HG03378 (cell line): Measurements from ENCODE around the gene LTB4R.

Experiments used
- ATAC-seq: cut with Tn5 transposase; IDR thresholded peaks from one replicate; pipeline ENCODE4 v1.9.1; 2021; ENCODE audit warnings: mild to moderate bottlenecking, moderate library complexity; ENCODE audit not compliant: unreplicated experiment

The LTB4R gene

DNA sequence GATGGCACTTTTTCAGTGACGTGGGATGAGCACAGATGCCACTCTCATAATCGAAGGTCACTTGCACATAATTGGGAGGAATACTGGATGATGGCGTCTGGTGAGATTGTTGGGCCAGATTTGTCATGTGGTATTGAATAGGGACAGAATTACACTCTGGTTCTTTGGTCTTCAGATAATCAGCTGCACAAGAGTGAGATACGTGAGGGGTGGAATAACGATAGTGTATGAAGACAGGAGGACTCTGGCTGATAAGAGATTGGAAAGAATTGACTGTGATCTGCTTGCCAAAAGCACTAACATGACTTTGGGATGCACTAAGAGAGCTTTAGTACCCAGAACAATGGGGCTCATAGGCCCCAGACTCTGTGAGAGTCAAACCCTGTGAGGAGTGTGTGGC, 32.9 kb upstream of the LTB4R start:
- ATAC-seq = no peak

DNA sequence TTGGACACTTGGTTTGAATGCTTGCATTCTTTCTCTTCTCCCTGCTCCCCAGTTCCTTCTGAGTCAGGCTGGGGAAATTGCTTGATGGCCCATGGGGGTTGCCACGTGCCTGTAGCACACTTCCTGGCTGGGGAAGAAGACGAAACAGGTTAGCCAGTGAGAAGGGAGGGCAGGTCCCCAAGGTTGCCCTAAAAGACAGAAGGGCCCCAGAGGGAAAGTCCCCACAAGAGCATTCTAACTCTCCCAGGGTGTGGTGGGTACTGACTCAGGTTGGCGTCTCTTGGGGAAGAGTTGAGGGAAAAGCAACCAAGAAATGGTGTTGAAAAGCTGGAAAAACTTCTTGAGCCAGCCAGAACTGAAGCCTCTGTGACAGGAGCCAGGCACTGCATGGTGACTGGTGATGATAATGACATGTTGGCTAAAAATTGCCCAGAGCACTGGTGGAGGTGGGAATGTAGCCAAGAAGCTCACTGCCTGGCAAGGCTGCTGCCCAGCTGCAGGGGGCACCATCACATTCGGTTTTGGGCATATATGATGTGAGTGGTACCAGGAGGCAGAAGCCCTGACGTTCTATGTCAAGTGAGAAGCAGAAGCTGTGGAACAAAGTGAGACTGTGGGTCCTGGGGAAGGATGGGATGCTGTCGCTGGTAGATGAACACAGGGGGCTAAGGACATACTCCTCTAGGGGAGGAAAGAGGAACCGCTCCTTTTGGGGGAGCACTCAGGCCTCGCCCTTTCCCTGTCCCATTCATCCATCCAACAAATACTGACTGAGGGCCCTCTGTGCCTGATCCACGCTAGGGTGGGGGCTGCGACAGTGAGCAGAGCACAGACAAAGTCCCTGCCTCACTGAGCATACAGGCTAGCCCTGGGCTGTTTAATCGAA, 31.8 kb upstream of the LTB4R start:
- peak; percentile 56 for ATAC-seq

DNA sequence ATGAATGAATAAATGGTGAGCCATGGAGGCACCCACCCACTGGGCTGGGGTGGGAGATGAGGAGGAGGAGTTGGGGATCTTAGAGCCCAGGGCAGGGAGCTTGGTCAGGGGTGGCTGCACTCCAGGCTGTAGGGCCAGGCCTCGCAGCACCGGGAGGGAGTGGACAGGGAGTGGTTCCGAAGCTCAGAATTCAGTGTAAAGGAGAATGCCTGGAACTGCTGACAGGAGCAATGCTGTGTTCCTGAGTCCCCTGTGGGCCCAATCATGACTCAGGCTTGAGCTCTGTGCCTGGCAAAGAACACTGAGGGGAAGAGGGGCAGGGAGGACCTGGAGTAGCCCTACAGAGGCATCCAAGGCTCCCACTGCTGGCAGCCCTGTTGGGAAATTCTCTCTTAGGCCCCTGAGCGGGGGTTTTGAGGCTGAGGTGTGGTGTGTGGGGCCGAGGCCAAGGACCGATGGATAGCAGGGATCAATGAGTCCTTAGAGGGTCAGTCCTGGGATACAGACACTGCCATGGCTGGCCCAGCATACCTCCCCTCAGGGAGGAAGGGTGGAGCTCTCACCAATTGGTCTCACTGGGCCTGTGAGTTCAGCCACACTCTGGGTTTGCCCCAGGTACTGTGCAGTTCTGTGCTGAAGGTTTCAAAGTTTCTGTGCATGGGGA, 30.4 kb upstream of the LTB4R start:
- no peak for ATAC-seq

DNA sequence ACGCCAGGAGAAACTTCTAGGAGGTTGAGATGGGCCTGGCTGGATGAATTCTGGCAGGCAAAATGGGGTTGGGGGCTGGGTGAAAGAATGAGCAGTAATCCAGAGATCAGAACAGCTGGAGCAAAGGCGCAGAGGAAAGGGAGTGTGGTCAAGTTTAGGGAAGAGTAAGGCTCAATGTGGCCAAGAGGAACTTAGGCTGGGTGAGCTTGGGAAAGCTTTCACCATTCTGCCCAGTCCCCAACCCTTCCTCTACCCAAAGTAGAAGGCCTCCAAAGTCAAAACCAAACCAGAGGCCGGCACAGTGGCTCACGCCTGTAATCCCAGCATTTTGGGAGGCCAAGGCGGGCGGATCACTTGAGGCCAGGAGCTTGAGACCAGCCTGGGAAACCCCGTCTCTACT, 29.7 kb upstream of the LTB4R start:
- ATAC-seq = no peak

DNA sequence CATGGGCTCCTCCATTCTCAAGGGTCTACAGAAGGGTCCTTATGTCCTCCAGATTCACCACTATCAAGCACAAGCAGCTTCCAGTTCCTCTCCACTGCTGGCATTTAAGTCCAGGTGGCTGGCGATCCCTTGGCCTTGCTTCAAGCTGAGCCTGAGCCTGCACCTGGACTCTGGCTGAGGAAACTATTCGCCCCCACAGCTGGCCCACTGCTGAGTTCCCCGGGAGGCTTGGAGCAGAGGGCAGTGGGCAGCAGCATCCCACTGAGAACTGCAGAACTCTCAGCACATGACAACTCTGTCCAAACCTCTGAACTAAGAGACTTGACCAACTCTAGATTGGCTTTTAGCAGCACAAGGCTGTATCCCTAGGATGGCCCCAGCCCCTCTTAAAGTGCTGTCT, 28.6 kb upstream of the LTB4R start:
- no peak for ATAC-seq

DNA sequence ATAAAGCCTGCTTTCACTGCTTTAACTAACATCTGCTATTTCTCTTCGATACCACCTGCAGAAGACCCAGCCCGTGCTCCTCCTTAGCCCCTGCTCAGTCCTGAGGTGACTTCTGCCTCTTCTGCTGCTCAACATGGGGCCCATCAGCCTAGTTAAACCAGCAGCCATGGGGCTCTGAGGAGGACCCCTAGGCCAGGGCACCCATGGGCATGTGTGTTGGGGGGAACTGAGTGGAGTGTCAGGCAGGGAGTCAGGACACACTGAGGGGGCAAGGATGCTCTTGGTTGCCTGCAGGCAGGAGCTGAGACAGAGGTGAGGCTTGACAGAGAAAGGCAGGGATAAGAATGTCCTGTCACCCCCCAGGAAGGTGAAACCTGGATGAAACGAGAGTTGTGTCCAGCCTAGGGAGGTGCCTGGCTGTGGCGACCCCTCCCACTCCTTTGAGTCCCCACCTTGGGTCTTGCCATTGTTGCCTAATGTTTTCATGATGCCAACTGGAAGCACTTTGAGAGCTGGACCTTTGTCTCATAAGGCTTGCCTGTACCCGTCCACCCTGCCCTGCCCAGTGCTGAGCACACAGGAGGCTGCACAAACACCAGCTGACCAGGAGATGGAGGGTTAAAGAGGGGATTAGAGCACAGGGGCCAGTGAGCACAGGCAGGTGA, 27.4 kb upstream of the LTB4R start:
- no peak for ATAC-seq

DNA sequence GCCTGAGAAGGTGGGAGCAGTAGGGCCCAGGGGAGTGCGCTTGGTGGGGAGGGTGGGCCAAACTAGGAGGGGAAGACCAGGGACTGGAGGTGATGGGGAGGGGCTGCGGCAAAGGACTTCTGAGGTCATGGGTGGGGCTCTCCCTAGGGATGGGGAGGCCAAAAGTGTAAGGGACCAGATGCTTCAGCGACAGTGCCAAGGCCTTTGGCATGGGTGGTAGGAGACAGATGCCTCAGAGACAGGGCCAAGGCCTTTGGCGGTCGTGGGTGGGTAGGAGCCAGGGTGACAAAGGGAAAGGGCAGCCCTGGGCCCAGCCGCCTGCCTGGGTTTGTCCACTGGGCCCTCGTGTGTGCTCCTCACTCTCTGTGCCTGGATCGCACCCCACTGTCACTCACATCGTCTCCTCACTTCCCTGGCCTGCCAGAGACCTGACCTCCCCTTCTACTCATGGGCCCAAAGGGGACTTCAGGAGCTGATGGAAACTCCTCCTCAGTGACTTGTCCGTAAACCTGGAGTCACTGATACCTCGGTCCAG, 26.7 kb upstream of the LTB4R start:
- ATAC-seq = no peak

DNA sequence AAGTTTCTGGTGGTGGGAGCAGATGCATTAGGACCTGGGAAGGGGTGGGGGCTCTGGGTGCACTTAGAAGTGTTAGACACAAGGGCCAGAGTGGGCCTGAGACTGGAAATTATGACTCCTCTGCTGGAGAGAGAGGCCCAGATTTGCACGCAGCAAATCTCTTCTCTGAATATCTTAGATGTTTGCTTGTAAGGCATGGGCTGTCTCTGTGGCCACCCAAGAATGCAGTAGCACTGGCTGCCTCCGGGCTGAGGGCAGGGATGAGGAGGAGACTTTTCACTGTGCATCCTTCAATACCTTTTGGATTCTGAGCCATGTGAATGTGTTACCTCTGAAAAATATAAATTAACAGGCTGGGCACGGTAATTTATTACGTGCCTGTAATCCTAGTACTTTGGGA, 26.0 kb upstream of the LTB4R start:
- ATAC-seq = no peak

DNA sequence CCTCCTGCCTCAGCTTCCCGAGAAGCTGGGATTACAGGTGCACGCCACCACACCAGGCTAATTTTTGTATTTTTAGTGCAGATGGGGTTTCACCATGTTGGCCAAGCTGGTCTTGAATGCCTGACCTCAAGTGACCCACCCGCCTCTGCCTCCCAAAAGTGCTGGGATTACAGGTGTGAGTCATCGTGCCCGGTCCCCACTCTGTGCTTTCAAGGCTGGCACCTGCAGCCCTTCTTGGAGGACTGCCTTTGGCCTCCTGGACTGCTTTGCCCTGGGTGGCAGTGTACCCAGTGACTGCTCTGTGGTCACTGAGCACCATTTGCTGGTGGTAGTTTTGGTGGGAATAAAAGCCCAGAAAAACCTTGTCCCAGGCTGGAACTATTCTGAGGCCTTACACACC, 24.3 kb upstream of the LTB4R start:
- ATAC-seq = no peak

DNA sequence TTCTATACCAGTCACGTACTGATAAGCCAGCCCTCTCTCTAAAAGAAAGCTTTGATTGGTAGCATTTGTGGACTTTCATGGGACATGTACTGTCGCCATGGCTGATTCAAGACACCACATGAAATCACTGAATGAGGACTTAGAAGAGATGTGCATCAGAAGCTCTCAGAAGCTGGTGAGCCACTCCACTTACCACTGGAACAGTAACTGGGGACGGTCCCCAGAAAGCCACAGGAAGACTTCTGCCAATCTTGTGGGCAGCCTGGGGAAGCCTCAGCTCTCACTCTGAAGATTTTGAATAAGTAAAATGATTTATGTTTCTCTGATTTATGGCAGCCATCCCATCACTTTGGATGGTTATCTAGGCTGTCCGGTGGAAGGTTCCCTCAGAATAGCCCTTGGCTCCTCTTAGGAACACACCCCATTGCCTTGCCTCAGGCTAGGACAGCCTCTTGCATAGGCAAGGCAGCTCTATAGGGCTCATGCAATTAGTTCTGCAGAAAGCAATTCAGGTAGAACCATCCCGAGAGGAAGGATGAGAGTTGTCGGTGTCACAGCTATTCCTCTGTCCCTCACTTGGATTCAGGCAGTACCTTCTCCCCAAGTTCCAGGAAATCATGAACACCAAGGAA, 21.5 kb upstream of the LTB4R start:
- no peak for ATAC-seq

DNA sequence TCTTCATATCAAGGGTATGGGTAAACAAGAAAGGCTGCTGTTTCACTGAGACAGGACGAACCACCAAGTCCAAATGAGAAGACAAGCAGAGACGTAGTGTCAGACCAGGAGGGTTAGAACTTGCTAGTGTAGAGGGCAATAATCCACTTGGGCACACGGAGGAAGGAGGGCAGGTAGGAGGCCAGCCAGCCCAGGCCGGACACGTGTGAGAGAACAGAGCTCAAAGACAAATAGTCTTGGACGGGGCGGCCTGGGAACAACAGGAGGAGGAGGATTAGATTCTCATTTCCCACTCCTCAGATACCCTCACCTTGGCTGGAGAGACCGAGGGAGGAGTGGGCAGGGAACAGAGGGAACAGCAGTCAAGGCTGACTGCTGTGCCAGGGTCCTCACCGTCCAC, 20.6 kb upstream of the LTB4R start:
- ATAC-seq = no peak

DNA sequence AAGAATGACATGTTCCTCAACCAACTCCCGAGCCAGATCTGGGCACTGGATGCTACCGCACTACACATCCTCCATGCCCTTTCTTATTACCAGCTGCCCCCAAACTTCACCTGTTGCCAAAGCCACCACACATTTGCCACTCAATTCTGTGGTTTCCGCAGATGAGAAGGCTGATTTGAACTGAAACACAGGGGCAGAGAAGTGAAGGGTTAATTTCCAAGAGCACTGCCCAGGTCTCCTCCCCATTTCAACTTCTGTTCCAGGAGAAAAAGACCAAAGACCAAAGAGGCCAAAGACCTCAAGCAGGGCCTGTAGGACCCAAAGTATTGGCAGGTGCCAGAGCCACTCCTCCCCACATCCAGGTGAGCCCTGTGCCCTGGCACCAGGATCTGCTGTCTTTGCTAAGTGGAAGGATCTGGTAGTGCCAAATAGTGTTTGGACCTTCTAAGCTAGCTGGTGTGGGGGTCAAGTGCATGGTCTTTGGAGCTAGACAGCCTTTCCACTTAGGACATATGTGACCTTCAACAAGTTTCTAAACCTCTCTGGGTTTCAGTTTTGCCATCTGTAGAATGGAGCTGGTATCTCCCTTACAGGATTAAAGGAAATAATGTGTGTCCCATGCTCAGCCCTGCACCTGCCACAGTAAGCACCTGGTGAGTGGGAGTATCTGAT, 19.7 kb upstream of the LTB4R start:
- no peak for ATAC-seq

DNA sequence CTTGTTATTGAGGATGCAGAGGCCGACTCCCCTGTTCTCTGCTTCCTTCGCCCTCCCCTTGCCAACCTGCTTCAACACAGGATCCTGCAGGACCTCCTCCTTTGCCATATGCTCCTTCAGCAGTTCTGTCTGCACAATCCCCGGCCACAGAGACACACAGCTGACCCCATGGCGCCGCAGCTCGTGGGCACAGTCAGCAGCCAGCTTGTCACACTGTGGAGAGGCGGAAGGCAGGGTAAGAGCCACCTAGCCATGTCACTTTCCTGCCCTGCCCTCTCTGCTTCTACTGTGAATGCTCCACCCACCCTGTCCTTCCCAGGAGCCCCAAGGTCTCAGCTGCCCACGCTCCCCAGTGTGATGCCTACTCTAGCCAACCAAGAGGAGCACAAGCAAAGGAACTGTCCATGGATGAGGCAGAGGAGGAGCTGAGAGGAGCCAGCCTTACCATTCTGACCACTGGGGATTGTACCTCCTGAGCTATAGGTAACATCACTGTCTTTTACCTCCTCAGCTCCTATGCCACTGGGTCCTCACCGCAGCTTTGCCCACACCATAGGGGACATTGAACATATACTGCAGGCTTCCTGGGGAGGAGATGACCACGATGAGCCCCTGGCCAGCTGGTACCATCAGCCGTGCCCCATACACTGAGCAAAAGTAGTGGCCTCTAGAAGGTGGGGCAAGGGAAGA, 19.0 kb upstream of the LTB4R start:
- no peak for ATAC-seq

DNA sequence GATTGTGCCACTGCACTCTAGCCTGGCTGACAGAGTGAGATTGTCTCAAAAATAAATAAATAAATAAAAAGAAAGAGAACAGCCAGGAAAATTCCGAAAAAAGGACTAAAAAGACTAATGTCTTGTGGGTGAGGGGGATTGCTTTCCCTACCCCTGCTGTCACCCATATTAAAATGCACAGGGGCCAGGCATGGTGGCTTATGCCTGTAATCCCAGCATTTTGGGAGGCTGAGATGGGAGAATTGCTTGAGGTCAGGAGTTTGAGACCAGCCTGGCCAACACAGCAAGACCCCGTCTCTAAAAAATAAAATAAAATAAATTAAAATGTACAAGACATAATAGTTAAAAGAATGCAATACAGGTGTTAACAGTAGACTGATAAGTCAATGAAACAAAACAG, 17.8 kb upstream of the LTB4R start:
- ATAC-seq = no peak

DNA sequence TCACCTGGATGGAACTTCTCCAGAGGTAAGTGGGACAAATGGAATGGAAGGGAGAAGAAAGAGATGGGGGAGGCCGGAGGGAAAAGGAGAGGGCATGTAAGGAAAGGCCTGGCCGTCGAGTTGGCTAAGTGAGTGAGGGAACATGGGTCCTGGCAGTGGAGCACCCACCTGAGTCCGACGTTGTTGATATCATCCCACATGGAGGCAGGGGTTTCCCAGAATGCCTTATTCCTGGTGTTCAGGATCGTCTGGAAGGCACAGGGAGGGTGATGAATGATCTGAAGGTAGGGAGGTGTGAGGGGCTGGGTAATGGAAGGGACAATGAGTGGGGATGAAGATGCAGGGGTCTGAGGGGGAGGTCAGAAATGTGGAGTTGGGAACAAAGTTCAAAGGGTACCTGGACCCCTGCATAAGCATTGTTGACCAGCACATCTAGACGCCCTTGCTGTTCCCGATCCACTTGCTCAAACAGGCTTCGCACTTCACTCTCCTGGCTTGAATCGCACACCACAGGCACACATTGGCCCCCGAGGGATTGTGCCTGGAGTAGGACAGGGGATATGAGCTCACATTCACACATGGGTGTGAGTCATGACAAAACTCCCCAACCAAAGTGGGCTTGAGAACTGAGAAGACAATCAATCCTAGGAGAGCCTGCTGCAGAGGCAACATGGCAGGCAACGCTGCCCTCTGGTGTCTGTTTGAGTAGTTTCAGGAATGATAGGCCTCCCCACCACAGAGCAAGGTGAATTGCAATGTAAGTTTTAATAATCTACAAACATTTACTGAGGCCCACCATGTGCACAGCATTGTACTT, 14.8 kb upstream of the LTB4R start:
- ATAC-seq = peak; percentile 59

DNA sequence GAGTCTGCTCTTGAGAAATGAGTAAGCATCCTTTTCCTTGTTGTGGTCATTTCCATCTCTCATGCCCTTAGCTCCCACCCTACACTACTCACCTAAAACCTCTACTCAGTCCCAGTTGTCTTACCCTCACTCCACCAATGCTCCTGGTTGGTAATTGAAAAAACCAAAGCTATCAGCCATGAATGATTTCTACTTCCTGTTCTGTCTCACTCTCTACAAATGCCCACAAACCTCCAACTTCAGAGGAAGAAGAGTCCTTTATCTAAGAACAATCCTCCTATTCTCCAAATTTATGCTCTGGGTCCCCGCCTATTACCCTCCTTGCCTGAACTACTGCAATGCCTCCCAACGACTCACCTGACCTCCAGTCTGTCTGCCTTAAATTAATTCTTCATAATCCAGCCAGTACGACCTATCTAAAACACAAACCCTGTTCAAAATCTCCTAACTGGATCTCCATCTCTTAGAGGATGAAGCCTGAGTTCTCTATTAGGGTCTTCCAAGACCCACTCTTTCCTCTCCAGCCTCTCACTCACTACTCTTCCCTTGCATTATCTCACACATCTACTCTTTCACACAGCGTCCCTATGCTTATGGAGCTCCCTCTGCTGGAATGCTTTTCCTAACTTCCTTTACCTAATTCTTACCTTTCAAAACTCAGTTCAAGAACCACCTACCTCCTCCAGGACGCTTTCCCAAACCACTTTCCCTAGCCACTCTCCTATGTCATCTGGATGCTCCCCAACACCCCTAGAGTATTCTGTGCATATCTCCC, 13.9 kb upstream of the LTB4R start:
- ATAC-seq = peak; percentile 19

DNA sequence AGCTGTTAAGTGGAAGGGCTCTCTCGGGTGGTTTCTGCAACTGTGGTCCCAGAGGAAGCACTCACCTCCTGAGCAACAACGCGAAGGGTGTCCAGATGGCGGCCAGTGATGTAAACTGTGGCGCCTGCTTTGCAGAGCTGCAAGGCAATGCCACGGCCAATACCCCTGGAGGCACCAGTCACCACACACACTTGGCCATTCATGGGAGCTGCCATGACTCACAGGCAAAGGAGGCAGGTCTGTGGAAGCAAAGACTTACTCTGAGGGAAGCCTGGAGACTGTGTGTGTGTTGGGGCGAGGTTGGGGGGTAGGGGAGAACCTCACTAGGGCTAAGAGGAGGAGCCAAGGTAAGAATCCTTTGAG, 12.4 kb upstream of the LTB4R start:
- ATAC-seq = no peak
